Measurements from ENCODE around the gene PKD2.

- TF ChIP-seq CTCF (IDR thresholded peaks at IDR 0.05 in 4 of 5, conservative IDR thresholded peaks at IDR 0.05 in 1 of 5) (no peak), POLR2A (IDR thresholded peaks at IDR 0.05) (no peak)
Measured at GRCh38 chr4:88102026-88102425, 94.6 kb downstream of the PKD2 start.

Measured in gastrocnemius medialis (tissue), 4 donors.